HL-60 (cell line): ENCODE data around the gene ABCC2.

Experiments used
- CTCF ChIP-seq: IDR thresholded peaks from one replicate; pipeline ENCODE4 v1.5.1; 2011; ENCODE audit warnings: low read length, control low read depth, inconsistent platforms; ENCODE audit not compliant: insufficient read depth
- GABPA ChIP-seq: IDR thresholded peaks from 2 replicates; pipeline ENCODE4 v1.6.1; 2012; ENCODE audit warnings: low read depth
- POLR2AphosphoS5 ChIP-seq: IDR thresholded peaks from 2 replicates; pipeline ENCODE4 v1.6.1; 2012; ENCODE audit warnings: low read depth
- TF ChIP-seq, protein P1 (sequence below): IDR thresholded peaks from 2 replicates; pipeline ENCODE4 v1.6.1; 2012; ENCODE audit warnings: low read depth; ENCODE audit not compliant: insufficient replicate concordance

- TF ChIP-seq CTCF (no peak), POLR2AphosphoS5 (no peak), GABPA (no peak)
- TF ChIP-seq, protein P1, sequence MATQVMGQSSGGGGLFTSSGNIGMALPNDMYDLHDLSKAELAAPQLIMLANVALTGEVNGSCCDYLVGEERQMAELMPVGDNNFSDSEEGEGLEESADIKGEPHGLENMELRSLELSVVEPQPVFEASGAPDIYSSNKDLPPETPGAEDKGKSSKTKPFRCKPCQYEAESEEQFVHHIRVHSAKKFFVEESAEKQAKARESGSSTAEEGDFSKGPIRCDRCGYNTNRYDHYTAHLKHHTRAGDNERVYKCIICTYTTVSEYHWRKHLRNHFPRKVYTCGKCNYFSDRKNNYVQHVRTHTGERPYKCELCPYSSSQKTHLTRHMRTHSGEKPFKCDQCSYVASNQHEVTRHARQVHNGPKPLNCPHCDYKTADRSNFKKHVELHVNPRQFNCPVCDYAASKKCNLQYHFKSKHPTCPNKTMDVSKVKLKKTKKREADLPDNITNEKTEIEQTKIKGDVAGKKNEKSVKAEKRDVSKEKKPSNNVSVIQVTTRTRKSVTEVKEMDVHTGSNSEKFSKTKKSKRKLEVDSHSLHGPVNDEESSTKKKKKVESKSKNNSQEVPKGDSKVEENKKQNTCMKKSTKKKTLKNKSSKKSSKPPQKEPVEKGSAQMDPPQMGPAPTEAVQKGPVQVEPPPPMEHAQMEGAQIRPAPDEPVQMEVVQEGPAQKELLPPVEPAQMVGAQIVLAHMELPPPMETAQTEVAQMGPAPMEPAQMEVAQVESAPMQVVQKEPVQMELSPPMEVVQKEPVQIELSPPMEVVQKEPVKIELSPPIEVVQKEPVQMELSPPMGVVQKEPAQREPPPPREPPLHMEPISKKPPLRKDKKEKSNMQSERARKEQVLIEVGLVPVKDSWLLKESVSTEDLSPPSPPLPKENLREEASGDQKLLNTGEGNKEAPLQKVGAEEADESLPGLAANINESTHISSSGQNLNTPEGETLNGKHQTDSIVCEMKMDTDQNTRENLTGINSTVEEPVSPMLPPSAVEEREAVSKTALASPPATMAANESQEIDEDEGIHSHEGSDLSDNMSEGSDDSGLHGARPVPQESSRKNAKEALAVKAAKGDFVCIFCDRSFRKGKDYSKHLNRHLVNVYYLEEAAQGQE: no peak
Observed at GRCh38 chr10:99873846-99874245, 91.4 kb downstream of the ABCC2 start.
